ENCODE results near the gene PGBD1. TPM values are rescaled to one million over a fixed set of nuclear protein-coding genes. Genes with fewer than 3 reads are reported as not detected.

Gene PGBD1
- total and polyA plus RNA-seq, 2 experiments from 2014 or later = 7.5 to 10.5 TPM

- peaks cover 2% of the 10 kb centered on the region for H3K27me3 Mint-ChIP-seq (ENCODE audit: insufficient read depth, low read depth, poor library complexity)
- ATAC-seq (no peak), DNase-seq (ENCODE audit: low spot score) (no peak)
- Histone ChIP-seq H4K20me1 (replicated peaks; ENCODE audit: insufficient read depth) (peaks cover 10% of the 10 kb centered on the region), H3K9me2 (ENCODE audit: insufficient read depth) (no peaks in the 10 kb centered on the region), H3F3A (replicated peaks; ENCODE audit: low read depth) (no peaks in the 10 kb centered on the region), H3K36me3 (ENCODE audit: insufficient read depth) (peaks cover 40% of the 10 kb centered on the region), H3K27me3 (ENCODE audit: insufficient read depth) (no peaks in the 10 kb centered on the region), H3K4me1 (ENCODE audit: insufficient read depth) (no peaks in the 10 kb centered on the region; the same call in 1 of the 2 replicates), H2AFZ (no peak overlapping the region), H3K4me3 (no peak overlapping the region), H3K27ac (ENCODE audit: low read depth) (no peak overlapping the region), H3K79me2 (replicated peaks; ENCODE audit: insufficient read depth) (no peaks in the 10 kb centered on the region), H3K4me2 (no peak overlapping the region)
- peaks cover 56% of the 10 kb centered on the region for H3K36me3 Mint-ChIP-seq (ENCODE audit: low read depth)
- peaks cover 2% of the 10 kb centered on the region; the same call in 2 of the 3 replicates for H3K4me1 Mint-ChIP-seq
- H3K27ac Mint-ChIP-seq = no peak overlapping the region
- TF ChIP-seq CTCF (conservative IDR thresholded peaks at IDR 0.05; ENCODE audit: low read depth in 2 of 2) = no peak
- no peak for TF ChIP-seq EZH2phosphoT487 (IDR thresholded peaks at IDR 0.05; ENCODE audit: unreplicated experiment)
- no peak for TF ChIP-seq STAT1 (IDR thresholded peaks at IDR 0.05; ENCODE audit: unreplicated experiment)
- no peak for TF ChIP-seq ZNF114 (CRISPR knock-in tag; IDR thresholded peaks at IDR 0.05)
- no peak for TF ChIP-seq REST (IDR thresholded peaks at IDR 0.05; ENCODE audit: unreplicated experiment)
- no peak for TF ChIP-seq EZH2 (IDR thresholded peaks at IDR 0.05; ENCODE audit: low read depth, unreplicated experiment)
- no peak for TF ChIP-seq ZNF462 (CRISPR knock-in tag; IDR thresholded peaks at IDR 0.05)
- no peak for TF ChIP-seq JUNB (IDR thresholded peaks at IDR 0.05; ENCODE audit: unreplicated experiment)
- TF ChIP-seq POLR2AphosphoS5 (IDR thresholded peaks at IDR 0.05; ENCODE audit: low read depth) = no peak
- TF ChIP-seq ETS1 (IDR thresholded peaks at IDR 0.05) = no peak
- no peak for TF ChIP-seq CREB1 (CRISPR knock-in tag; IDR thresholded peaks at IDR 0.05; ENCODE audit: low read depth)
- TF ChIP-seq NANOG (IDR thresholded peaks at IDR 0.05; ENCODE audit: borderline replicate concordance) = no peak
- no peak for TF ChIP-seq ZNF331 (CRISPR knock-in tag; IDR thresholded peaks at IDR 0.05; ENCODE audit: low read depth)
- no peaks in the 10 kb centered on the region for H3K9me3 Mint-ChIP-seq
- no peak overlapping the region for H3K4me3 Mint-ChIP-seq
These were observed 48.6 kb upstream of the PGBD1 start for GRCh38 chr6:28232785-28233184.

Measured in GM23338 (cell line).